ENCODE measurements around the gene CAMKMT.

GRCh38 chr2:44367591-44367990, 5.8 kb downstream of the CAMKMT start:
- TF ChIP-seq CTCF (conservative IDR thresholded peaks at IDR 0.05; ENCODE audit: low read depth, low read length), result no peak
- TF ChIP-seq EZH2 (IDR thresholded peaks at IDR 0.05; ENCODE audit: borderline replicate concordance, low read depth, low read length, poor library complexity, severe bottlenecking), result no peak
